Lower lobe of right lung (tissue), 2 donors: Measurements from ENCODE around the gene SGMS1. TPM values are rescaled to one million over a fixed set of nuclear protein-coding genes. Genes with fewer than 3 reads are reported as not detected.

Experiments
- ATAC-seq, 2 donors: fragments of 200-7000 bp; cut with Tn5 transposase; one replicate each; pipeline ENCODE4 v1.9.1; 2020 to 2022; ENCODE audit warnings: mild to moderate bottlenecking in 2 of 2, moderate library complexity in 2 of 2
- DNase-seq: peaks from one replicate; pipeline ENCODE4 v3.0.0-alpha.2; 2020
- H3K27ac ChIP-seq: fragments of 200-600 bp; one replicate; pipeline ENCODE4 v1.8.0; 2022
- H3K27me3 ChIP-seq: fragments of 200-600 bp; one replicate; pipeline ENCODE4 v1.8.0; 2022; ENCODE audit warnings: low read depth
- H3K36me3 ChIP-seq: fragments of 200-600 bp; one replicate; pipeline ENCODE4 v1.8.0; 2022; ENCODE audit warnings: mild to moderate bottlenecking
- H3K4me1 ChIP-seq: fragments of 200-600 bp; one replicate; pipeline ENCODE4 v1.8.0; 2022
- H3K4me3 ChIP-seq: fragments of 200-600 bp; one replicate; pipeline ENCODE4 v1.8.0; 2022; ENCODE audit warnings: mild to moderate bottlenecking
- H3K9me3 ChIP-seq: fragments of 200-600 bp; one replicate; pipeline ENCODE4 v1.8.0; 2022
- CTCF ChIP-seq: fragments of 200-600 bp; IDR thresholded peaks from one replicate; pipeline ENCODE4 v1.8.0; 2022; ENCODE audit warnings: antibody characterized with exemption, mild to moderate bottlenecking
- intact Hi-C: fragments of 100-400 bp; cut with DNase I; formaldehyde crosslinking; loops from one replicate; pipeline ENCODE4 v1.11.0; 2022
- total RNA-seq: library from RNA; stranded (reverse); fragmentation: NEBNext Ultra II Directional; extraction: Animal tissue kit (Norgen Biotek cat#: 25700); gene quantifications from one replicate; pipeline ENCODE4 v1.2.1, GENCODE V29; 2021
- donor health status: DM: no; HTN: yes; CAD: no; lungs with severe emphysema.

Gene SGMS1
- total RNA-seq, 1 donor from 2014 or later = 72.3 TPM

- DNase-seq (no peak), ATAC-seq (no peak)
- intact Hi-C loops = loop anchor here (2.0 kb wide), 1 partner anchor 22 kb away; no protein-coding TSS in a partner anchor
- Histone ChIP-seq H3K27me3 (no peaks in the 10 kb centered on the region), H3K9me3 (no peaks in the 10 kb centered on the region), H3K4me1 (peaks cover 11% of the 10 kb centered on the region), H3K36me3 (no peaks in the 10 kb centered on the region), H3K4me3 (no peak overlapping the region), H3K27ac (no peak overlapping the region)
- TF ChIP-seq CTCF = no peak
Observed at GRCh38 chr10:50618624-50619023, 5.1 kb downstream of the SGMS1 start.

DNA sequence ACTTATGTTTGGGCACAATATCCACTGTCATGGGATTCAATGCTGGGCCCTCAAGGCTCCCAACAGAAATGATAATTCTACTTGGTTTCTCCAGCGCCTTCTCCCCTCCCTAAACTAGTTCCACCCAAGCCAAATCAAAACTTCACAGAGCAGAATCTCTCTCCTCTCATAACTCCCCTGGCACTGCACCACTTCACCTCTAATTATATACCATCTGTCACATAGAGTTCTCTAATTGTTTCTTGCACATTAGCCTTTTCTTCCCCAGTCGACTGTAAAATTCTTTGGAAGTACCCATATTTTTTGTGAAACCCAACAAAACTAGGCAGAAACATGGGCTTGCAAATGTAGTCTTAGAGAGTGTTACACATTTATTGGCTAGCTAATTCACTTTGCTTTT is 8.1 kb downstream of the SGMS1 start:
- Histone ChIP-seq H3K9me3 (no peaks in the 10 kb centered on the region), H3K4me1 (peaks cover 10% of the 10 kb centered on the region), H3K4me3 (no peak overlapping the region), H3K27me3 (no peaks in the 10 kb centered on the region), H3K27ac (no peak overlapping the region), H3K36me3 (no peaks in the 10 kb centered on the region)
- intact Hi-C loops = no loop called here
- no peak for TF ChIP-seq CTCF
- DNase-seq (no peak), ATAC-seq (no peak)

DNA sequence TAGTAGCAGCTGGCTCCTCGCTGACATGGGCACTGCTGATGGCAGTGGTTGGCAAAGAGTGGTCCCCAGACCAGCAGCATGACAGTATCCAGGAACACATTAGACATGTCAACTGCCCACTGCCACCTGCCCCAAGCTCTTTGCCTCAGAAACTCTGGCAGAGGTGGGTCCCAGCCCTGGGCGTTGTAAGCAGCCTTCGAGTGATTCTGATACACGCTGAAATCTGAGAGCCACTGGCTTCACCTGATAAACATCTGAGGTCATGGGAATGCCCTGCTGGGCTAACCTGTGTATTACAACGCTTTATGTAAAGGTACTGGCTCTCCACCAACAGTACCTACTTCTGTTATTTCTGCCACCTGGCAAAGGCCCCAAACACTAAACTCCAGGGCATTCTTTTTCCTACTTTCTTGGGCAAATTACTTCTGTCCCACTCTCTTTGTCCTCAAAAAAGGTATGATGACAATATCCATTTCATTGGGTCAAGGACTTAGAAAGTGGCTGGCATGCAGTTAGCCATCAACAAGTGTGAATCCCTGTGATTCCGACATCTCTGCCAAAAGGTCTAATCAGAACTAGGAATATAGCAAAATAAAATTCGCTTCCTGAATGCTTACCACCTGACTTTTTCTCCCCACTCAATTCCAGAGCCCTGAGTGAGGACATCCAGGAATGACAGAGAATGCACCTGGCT is 9.2 kb downstream of the SGMS1 start:
- no peak for DNase-seq
- peak; percentile 22 for TF ChIP-seq CTCF
- H3K36me3 ChIP-seq = no peaks in the 10 kb centered on the region
- H3K9me3 ChIP-seq = no peaks in the 10 kb centered on the region
- peak; percentile 67 to 74 for ATAC-seq
- H3K27ac ChIP-seq = no peak overlapping the region
- intact Hi-C loops = no loop called here
- H3K4me1 ChIP-seq = peaks cover 10% of the 10 kb centered on the region
- no peak overlapping the region for H3K4me3 ChIP-seq
- no peaks in the 10 kb centered on the region for H3K27me3 ChIP-seq

DNA sequence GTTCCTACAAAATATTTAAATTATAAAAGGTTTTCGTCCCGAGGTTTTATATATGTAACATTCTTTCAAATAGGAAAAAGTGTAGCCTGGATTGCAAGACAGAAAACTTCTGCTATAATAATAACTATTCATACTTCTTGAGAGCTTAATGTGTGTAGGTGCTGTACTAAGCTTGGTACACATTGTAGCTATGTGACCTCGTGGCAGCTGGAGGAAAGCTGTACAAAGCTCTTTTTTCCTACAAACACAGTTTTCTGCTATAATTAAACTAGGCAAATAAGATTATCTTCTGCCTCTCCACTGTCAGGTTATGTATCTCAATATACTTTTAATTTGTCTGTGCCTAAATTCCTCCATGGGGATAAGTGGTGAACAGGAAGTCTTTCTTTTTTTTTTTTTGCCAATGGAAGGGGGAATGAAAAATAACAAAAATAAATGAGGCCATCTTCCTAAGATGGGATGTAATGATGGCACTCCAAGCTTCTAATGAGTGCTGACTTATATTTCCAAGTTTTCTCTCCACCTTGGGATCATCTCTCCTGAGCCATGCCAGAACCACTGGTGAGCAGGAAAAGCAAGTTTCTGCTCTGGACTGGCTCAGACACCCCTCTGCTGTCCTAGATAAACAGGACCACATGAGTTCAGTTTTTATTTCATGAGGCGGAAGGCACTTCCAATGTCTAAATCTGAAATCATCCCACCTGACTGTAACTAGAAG is 9.9 kb downstream of the SGMS1 start:
- ATAC-seq (no peak), DNase-seq (no peak)
- H3K27me3 ChIP-seq = no peaks in the 10 kb centered on the region
- no peak for TF ChIP-seq CTCF
- no peaks in the 10 kb centered on the region for H3K36me3 ChIP-seq
- H3K27ac ChIP-seq = no peak overlapping the region
- H3K4me3 ChIP-seq = no peak overlapping the region
- H3K9me3 ChIP-seq = no peaks in the 10 kb centered on the region
- intact Hi-C loops = no loop called here
- H3K4me1 ChIP-seq = peaks cover 10% of the 10 kb centered on the region

DNA sequence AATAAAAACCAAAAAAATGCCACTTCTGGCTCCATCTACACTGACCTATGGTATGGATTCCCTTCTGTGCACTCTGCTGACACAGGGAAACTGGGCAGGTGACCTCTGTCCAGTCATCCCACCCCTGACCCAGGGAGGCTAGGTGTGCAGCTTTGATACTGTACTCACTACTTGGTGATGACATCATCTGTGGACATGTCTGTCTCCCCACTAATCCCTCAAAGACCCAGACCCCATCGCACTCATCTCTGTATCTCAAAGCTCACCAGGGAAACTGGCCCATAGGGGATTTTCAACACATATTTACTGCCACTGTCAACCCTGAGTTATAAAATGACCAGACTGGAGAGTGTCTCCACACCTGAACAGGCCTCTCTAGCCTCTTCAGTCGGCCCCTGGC is 10.6 kb downstream of the SGMS1 start:
- Histone ChIP-seq H3K36me3 (no peaks in the 10 kb centered on the region), H3K27ac (no peak overlapping the region), H3K4me3 (no peak overlapping the region), H3K4me1 (peaks cover 10% of the 10 kb centered on the region), H3K9me3 (no peaks in the 10 kb centered on the region), H3K27me3 (no peaks in the 10 kb centered on the region)
- no peak for TF ChIP-seq CTCF
- DNase-seq = no peak
- intact Hi-C loops = no loop called here
- ATAC-seq = peak; percentile 41 to 55
